Measurements from ENCODE around the gene MTMR10. TPM values are rescaled to one million over a fixed set of nuclear protein-coding genes. Genes with fewer than 3 reads are reported as not detected.

Gene MTMR10
- polyA plus RNA-seq, 1 donor from 2014 or later = 2.3 TPM

DNA sequence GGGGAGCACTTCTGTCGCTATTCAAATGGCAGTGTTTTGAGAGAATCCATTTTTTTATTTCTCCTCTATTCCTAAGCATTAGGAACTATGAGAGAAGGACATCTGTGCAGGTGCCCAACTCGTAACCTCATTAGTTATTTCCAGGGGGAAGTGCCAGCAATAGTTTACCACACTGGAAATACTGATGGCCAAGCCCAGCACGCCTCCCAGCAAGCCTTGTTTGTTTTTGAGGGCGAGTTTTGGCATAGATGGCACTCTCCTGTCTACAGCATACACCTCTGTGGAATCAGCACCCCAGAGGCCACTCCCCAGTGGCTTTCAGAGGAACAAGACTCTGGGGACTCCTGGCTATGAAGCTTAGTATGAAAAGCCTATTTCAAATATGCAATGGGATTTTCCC, 51.1 kb downstream of the MTMR10 start:
- no peak overlapping the region for H3K4me2 ChIP-seq (ENCODE audit: low read length)
- H3K27ac ChIP-seq (ENCODE audit: low read length) = no peak overlapping the region
- H3K36me3 ChIP-seq (ENCODE audit: insufficient read depth, low read length) = peaks cover 20% of the 10 kb centered on the region
- H4K20me1 ChIP-seq (ENCODE audit: insufficient read depth) = no peaks in the 10 kb centered on the region
- TF ChIP-seq MXI1 (conservative IDR thresholded peaks at IDR 0.05; ENCODE audit: poor library complexity, severe bottlenecking) (no peak), POLR2AphosphoS5 (IDR thresholded peaks at IDR 0.05) (no peak), RAD21 (conservative IDR thresholded peaks at IDR 0.05) (no peak), EZH2 (IDR thresholded peaks at IDR 0.05; ENCODE audit: borderline replicate concordance, insufficient read depth, low read length, poor library complexity, severe bottlenecking) (no peak), SMC3 (conservative IDR thresholded peaks at IDR 0.05; ENCODE audit: poor library complexity) (no peak), TAF1 (IDR thresholded peaks at IDR 0.05; ENCODE audit: low read depth) (no peak), EP300 (conservative IDR thresholded peaks at IDR 0.05; ENCODE audit: poor library complexity, severe bottlenecking) (no peak)
- TF ChIP-seq, protein P1, sequence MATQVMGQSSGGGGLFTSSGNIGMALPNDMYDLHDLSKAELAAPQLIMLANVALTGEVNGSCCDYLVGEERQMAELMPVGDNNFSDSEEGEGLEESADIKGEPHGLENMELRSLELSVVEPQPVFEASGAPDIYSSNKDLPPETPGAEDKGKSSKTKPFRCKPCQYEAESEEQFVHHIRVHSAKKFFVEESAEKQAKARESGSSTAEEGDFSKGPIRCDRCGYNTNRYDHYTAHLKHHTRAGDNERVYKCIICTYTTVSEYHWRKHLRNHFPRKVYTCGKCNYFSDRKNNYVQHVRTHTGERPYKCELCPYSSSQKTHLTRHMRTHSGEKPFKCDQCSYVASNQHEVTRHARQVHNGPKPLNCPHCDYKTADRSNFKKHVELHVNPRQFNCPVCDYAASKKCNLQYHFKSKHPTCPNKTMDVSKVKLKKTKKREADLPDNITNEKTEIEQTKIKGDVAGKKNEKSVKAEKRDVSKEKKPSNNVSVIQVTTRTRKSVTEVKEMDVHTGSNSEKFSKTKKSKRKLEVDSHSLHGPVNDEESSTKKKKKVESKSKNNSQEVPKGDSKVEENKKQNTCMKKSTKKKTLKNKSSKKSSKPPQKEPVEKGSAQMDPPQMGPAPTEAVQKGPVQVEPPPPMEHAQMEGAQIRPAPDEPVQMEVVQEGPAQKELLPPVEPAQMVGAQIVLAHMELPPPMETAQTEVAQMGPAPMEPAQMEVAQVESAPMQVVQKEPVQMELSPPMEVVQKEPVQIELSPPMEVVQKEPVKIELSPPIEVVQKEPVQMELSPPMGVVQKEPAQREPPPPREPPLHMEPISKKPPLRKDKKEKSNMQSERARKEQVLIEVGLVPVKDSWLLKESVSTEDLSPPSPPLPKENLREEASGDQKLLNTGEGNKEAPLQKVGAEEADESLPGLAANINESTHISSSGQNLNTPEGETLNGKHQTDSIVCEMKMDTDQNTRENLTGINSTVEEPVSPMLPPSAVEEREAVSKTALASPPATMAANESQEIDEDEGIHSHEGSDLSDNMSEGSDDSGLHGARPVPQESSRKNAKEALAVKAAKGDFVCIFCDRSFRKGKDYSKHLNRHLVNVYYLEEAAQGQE (IDR thresholded peaks at IDR 0.05; ENCODE audit: borderline replicate concordance) = no peak
- TF ChIP-seq, protein P2, sequence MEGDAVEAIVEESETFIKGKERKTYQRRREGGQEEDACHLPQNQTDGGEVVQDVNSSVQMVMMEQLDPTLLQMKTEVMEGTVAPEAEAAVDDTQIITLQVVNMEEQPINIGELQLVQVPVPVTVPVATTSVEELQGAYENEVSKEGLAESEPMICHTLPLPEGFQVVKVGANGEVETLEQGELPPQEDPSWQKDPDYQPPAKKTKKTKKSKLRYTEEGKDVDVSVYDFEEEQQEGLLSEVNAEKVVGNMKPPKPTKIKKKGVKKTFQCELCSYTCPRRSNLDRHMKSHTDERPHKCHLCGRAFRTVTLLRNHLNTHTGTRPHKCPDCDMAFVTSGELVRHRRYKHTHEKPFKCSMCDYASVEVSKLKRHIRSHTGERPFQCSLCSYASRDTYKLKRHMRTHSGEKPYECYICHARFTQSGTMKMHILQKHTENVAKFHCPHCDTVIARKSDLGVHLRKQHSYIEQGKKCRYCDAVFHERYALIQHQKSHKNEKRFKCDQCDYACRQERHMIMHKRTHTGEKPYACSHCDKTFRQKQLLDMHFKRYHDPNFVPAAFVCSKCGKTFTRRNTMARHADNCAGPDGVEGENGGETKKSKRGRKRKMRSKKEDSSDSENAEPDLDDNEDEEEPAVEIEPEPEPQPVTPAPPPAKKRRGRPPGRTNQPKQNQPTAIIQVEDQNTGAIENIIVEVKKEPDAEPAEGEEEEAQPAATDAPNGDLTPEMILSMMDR (IDR thresholded peaks at IDR 0.05; ENCODE audit: poor library complexity, severe bottlenecking) = no peak
- no peaks in the 10 kb centered on the region for H3K79me2 ChIP-seq (replicated peaks; ENCODE audit: insufficient read depth, low read length)
- no peaks in the 10 kb centered on the region for H3K27me3 ChIP-seq (ENCODE audit: insufficient read depth, low read depth, low read length)
- H3K9me3 ChIP-seq (ENCODE audit: low read length) = no peaks in the 10 kb centered on the region
- no peak overlapping the region for H2AFZ ChIP-seq (ENCODE audit: low read depth, low read length)
- H3K9me2 ChIP-seq (ENCODE audit: insufficient read depth, low read length) = no peaks in the 10 kb centered on the region
- H3K4me3 ChIP-seq (ENCODE audit: low read length) = no peak overlapping the region
- no peak overlapping the region for H3K9ac ChIP-seq (ENCODE audit: low read length)
- no peaks in the 10 kb centered on the region for H3F3A ChIP-seq (ENCODE audit: insufficient read depth, low read length, poor library complexity, severe bottlenecking)

DNA sequence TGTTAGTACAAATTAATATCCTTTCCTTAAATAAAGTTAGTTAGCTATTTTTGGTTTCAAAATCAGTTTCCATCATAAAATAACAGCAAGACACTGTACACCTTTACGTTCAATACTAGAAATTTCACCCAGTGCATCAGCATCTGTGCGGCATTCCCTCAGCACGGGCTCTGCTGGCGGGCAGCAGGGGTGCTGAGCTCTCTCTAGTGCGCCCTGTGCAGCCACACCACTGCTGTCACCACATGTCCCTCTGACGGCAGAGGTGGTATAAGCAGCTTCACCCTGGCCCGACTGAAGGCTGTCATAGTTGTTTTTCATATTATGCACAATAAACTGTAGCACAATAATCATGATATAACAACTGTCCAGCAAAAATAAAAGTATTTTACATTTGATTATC, 52.3 kb downstream of the MTMR10 start:
- Histone ChIP-seq H3K9ac (ENCODE audit: low read length) (no peak overlapping the region), H3F3A (ENCODE audit: insufficient read depth, low read length, poor library complexity, severe bottlenecking) (no peaks in the 10 kb centered on the region), H3K27me3 (ENCODE audit: insufficient read depth, low read depth, low read length) (no peaks in the 10 kb centered on the region), H3K27ac (ENCODE audit: low read length) (no peak overlapping the region), H3K79me2 (replicated peaks; ENCODE audit: insufficient read depth, low read length) (no peaks in the 10 kb centered on the region), H4K20me1 (ENCODE audit: insufficient read depth) (no peaks in the 10 kb centered on the region), H3K4me2 (ENCODE audit: low read length) (no peak overlapping the region), H3K4me3 (ENCODE audit: low read length) (no peak overlapping the region), H3K36me3 (ENCODE audit: insufficient read depth, low read length) (peaks cover 20% of the 10 kb centered on the region), H3K9me2 (ENCODE audit: insufficient read depth, low read length) (no peaks in the 10 kb centered on the region), H2AFZ (ENCODE audit: low read depth, low read length) (no peak overlapping the region), H3K9me3 (ENCODE audit: low read length) (no peaks in the 10 kb centered on the region)
- TF ChIP-seq, protein P2 (IDR thresholded peaks at IDR 0.05; ENCODE audit: poor library complexity, severe bottlenecking) = no peak
- TF ChIP-seq EZH2 (IDR thresholded peaks at IDR 0.05; ENCODE audit: borderline replicate concordance, insufficient read depth, low read length, poor library complexity, severe bottlenecking) (no peak), RAD21 (conservative IDR thresholded peaks at IDR 0.05) (no peak), POLR2AphosphoS5 (IDR thresholded peaks at IDR 0.05) (no peak), EP300 (conservative IDR thresholded peaks at IDR 0.05; ENCODE audit: poor library complexity, severe bottlenecking) (no peak), TAF1 (IDR thresholded peaks at IDR 0.05; ENCODE audit: low read depth) (no peak), SMC3 (conservative IDR thresholded peaks at IDR 0.05; ENCODE audit: poor library complexity) (no peak), MXI1 (conservative IDR thresholded peaks at IDR 0.05; ENCODE audit: poor library complexity, severe bottlenecking) (no peak)
- TF ChIP-seq, protein P1 (IDR thresholded peaks at IDR 0.05; ENCODE audit: borderline replicate concordance) = no peak

Data from neural cell (in vitro differentiated cells).